ENCODE data around the gene DEDD.

Gene DEDD

GRCh38 chr1:161153682-161154337, 21.3 kb upstream of the DEDD start, which contains the start of gene UFC1:
Gene UFC1 (plus strand): TSS chr1:161153978. CDS start chr1:161153998, 20 bp downstream.
- Mint-ChIP-seq H3K4me3 (peak within 1 kb of the TSS; percentile 91), H3K27ac (peak within 1 kb of the TSS; percentile 99), H3K4me1 (ENCODE audit: low read depth) (peaks cover 26% of the 10 kb centered on the region), H3K27me3 (no peaks in the 10 kb centered on the region), H3K9me3 (no peaks in the 10 kb centered on the region), H3K36me3 (ENCODE audit: low read depth) (peaks cover 29% of the 10 kb centered on the region)

- peaks cover 20% of the 10 kb centered on the region for H3K4me1 Mint-ChIP-seq (ENCODE audit: low read depth)
- H3K27ac Mint-ChIP-seq, result peak overlapping the region; percentile 85
- H3K4me3 Mint-ChIP-seq, result peak overlapping the region; percentile 91
- no peaks in the 10 kb centered on the region for H3K9me3 Mint-ChIP-seq
- peaks cover 23% of the 10 kb centered on the region for H3K36me3 Mint-ChIP-seq (ENCODE audit: low read depth)
- no peaks in the 10 kb centered on the region for H3K27me3 Mint-ChIP-seq
Measured at GRCh38 chr1:161153176-161153575, 20.7 kb upstream of the DEDD start.

GRCh38 chr1:161145832-161146231, 13.4 kb upstream of the DEDD start:
- Mint-ChIP-seq H3K36me3 (ENCODE audit: low read depth) (no peaks in the 10 kb centered on the region), H3K4me1 (ENCODE audit: low read depth) (no peaks in the 10 kb centered on the region), H3K27ac (no peak overlapping the region), H3K9me3 (no peaks in the 10 kb centered on the region), H3K27me3 (no peaks in the 10 kb centered on the region), H3K4me3 (no peak overlapping the region)

- no peaks in the 10 kb centered on the region for H3K4me1 Mint-ChIP-seq (ENCODE audit: low read depth)
- H3K9me3 Mint-ChIP-seq, result no peaks in the 10 kb centered on the region
- no peak overlapping the region for H3K4me3 Mint-ChIP-seq
- H3K27me3 Mint-ChIP-seq, result no peaks in the 10 kb centered on the region
- no peak overlapping the region for H3K27ac Mint-ChIP-seq
- no peaks in the 10 kb centered on the region for H3K36me3 Mint-ChIP-seq (ENCODE audit: low read depth)
Measured at GRCh38 chr1:161140755-161141400, 8.4 kb upstream of the DEDD start.

GRCh38 chr1:161139766-161140165, 7.3 kb upstream of the DEDD start:
- H3K27ac Mint-ChIP-seq, result no peak overlapping the region

GRCh38 chr1:161138431-161138830, 6.0 kb upstream of the DEDD start:
- H3K27ac Mint-ChIP-seq, result peak overlapping the region; percentile 57
- H3K4me3 Mint-ChIP-seq, result no peak overlapping the region
- H3K4me1 Mint-ChIP-seq (ENCODE audit: low read depth), result no peaks in the 10 kb centered on the region
- H3K9me3 Mint-ChIP-seq, result no peaks in the 10 kb centered on the region
- no peaks in the 10 kb centered on the region for H3K27me3 Mint-ChIP-seq
- peaks cover 5% of the 10 kb centered on the region for H3K36me3 Mint-ChIP-seq (ENCODE audit: low read depth)

More at GRCh38 chr1:161139766-161140165, 7.3 kb upstream of the DEDD start:
- Mint-ChIP-seq H3K36me3 (ENCODE audit: low read depth) (peaks cover 5% of the 10 kb centered on the region), H3K4me1 (ENCODE audit: low read depth) (no peaks in the 10 kb centered on the region), H3K4me3 (no peak overlapping the region), H3K9me3 (no peaks in the 10 kb centered on the region), H3K27me3 (no peaks in the 10 kb centered on the region)

GRCh38 chr1:161137881-161138280, 5.4 kb upstream of the DEDD start:
- Mint-ChIP-seq H3K27me3 (no peaks in the 10 kb centered on the region), H3K4me1 (ENCODE audit: low read depth) (no peaks in the 10 kb centered on the region), H3K27ac (no peak overlapping the region), H3K4me3 (no peak overlapping the region), H3K36me3 (ENCODE audit: low read depth) (peaks cover 5% of the 10 kb centered on the region), H3K9me3 (no peaks in the 10 kb centered on the region)

- H3K4me3 Mint-ChIP-seq, result no peak overlapping the region
- no peaks in the 10 kb centered on the region for H3K27me3 Mint-ChIP-seq
- H3K4me1 Mint-ChIP-seq (ENCODE audit: low read depth), result peaks cover 35% of the 10 kb centered on the region
- H3K9me3 Mint-ChIP-seq, result no peaks in the 10 kb centered on the region
- no peak overlapping the region for H3K27ac Mint-ChIP-seq
- H3K36me3 Mint-ChIP-seq (ENCODE audit: low read depth), result peaks cover 25% of the 10 kb centered on the region
Measured at GRCh38 chr1:161133220-161133740, 813 bp upstream of the DEDD start.

GRCh38 chr1:161131523-161132409, 701 bp downstream of the DEDD start:
- no peak overlapping the region for H3K4me3 Mint-ChIP-seq
- peaks cover 39% of the 10 kb centered on the region for H3K36me3 Mint-ChIP-seq (ENCODE audit: low read depth)
- peaks cover 44% of the 10 kb centered on the region for H3K4me1 Mint-ChIP-seq (ENCODE audit: low read depth)
- no peaks in the 10 kb centered on the region for H3K27me3 Mint-ChIP-seq
- no peaks in the 10 kb centered on the region for H3K9me3 Mint-ChIP-seq
- peak overlapping the region; percentile 81 for H3K27ac Mint-ChIP-seq

GRCh38 chr1:161130266-161130665, 2.2 kb downstream of the DEDD start:
- H3K27ac Mint-ChIP-seq, result peak overlapping the region; percentile 46
- peaks cover 52% of the 10 kb centered on the region for H3K36me3 Mint-ChIP-seq (ENCODE audit: low read depth)
- no peaks in the 10 kb centered on the region for H3K9me3 Mint-ChIP-seq
- H3K4me3 Mint-ChIP-seq, result no peak overlapping the region
- peaks cover 47% of the 10 kb centered on the region for H3K4me1 Mint-ChIP-seq (ENCODE audit: low read depth)
- no peaks in the 10 kb centered on the region for H3K27me3 Mint-ChIP-seq

- Mint-ChIP-seq H3K27ac (no peak overlapping the region), H3K36me3 (ENCODE audit: low read depth) (peaks cover 58% of the 10 kb centered on the region), H3K9me3 (no peaks in the 10 kb centered on the region), H3K4me1 (ENCODE audit: low read depth) (peaks cover 47% of the 10 kb centered on the region), H3K4me3 (no peak overlapping the region), H3K27me3 (no peaks in the 10 kb centered on the region)
Measured at GRCh38 chr1:161128591-161129420, 3.7 kb downstream of the DEDD start.

- H3K36me3 Mint-ChIP-seq (ENCODE audit: low read depth), result peaks cover 69% of the 10 kb centered on the region
- no peaks in the 10 kb centered on the region for H3K27me3 Mint-ChIP-seq
- H3K9me3 Mint-ChIP-seq, result no peaks in the 10 kb centered on the region
- H3K27ac Mint-ChIP-seq, result no peak overlapping the region
- no peak overlapping the region for H3K4me3 Mint-ChIP-seq
- peaks cover 47% of the 10 kb centered on the region for H3K4me1 Mint-ChIP-seq (ENCODE audit: low read depth)
Measured at GRCh38 chr1:161127649-161128048, 4.8 kb downstream of the DEDD start.

GRCh38 chr1:161122967-161123366, 9.5 kb downstream of the DEDD start:
- Mint-ChIP-seq H3K9me3 (no peaks in the 10 kb centered on the region), H3K4me3 (no peak overlapping the region), H3K4me1 (ENCODE audit: low read depth) (peaks cover 48% of the 10 kb centered on the region), H3K36me3 (ENCODE audit: low read depth) (peaks cover 77% of the 10 kb centered on the region), H3K27me3 (no peaks in the 10 kb centered on the region), H3K27ac (peak overlapping the region; percentile 18)

GRCh38 chr1:161121834-161122233, 10.6 kb downstream of the DEDD start:
- H3K4me1 Mint-ChIP-seq (ENCODE audit: low read depth), result peaks cover 51% of the 10 kb centered on the region
- H3K27me3 Mint-ChIP-seq, result no peaks in the 10 kb centered on the region
- H3K4me3 Mint-ChIP-seq, result no peak overlapping the region
- H3K27ac Mint-ChIP-seq, result peak overlapping the region; percentile 87
- H3K9me3 Mint-ChIP-seq, result no peaks in the 10 kb centered on the region
- peaks cover 71% of the 10 kb centered on the region for H3K36me3 Mint-ChIP-seq (ENCODE audit: low read depth)
